Caki2 (cell line): ENCODE results near the gene MAPKAP1. TPM values are rescaled to one million over a fixed set of nuclear protein-coding genes. Genes with fewer than 3 reads are reported as not detected.
A peak's percentile ranks its signal among the peaks of the same experiment; 100 is the strongest.

Experiments used
- DNase-seq: peaks from one replicate; pipeline ENCODE4 v3.0.0-alpha.2; 2015; ENCODE audit warnings: low read depth
- in situ Hi-C: cut with HindIII; loops from 2 replicates; pipeline ENCODE4 v1.10.0; 2016; ENCODE audit warnings: low sequenced_read_pairs, low pct_unique_long_range_greater_than_20kb, mixed read lengths
- total RNA-seq: library from RNA; depleted of rRNA; stranded (reverse); fragments of >200 nt; shearing (Covaris generic); gene quantifications from 2 replicates; pipeline ENCODE4 v1.2.3, GENCODE V29; 2014; ENCODE audit warnings: low replicate concordance

The MAPKAP1 gene
- total RNA-seq, 1 experiment from 2014 or later: 68.7 TPM

- DNase-seq: no peak
- in situ Hi-C loops: no loop called here
Observed at GRCh38 chr9:125494653-125494915, 212.4 kb downstream of the MAPKAP1 start.

GRCh38 chr9:125493881-125494652 is 212.9 kb downstream of the MAPKAP1 start:
- in situ Hi-C loops: no loop called here
- no peak for DNase-seq

- DNase-seq: peak; percentile 50
- in situ Hi-C loops: no loop called here
Observed at GRCh38 chr9:125493384-125493783, 213.6 kb downstream of the MAPKAP1 start.

- no peak for DNase-seq
- in situ Hi-C loops: no loop called here
Observed at GRCh38 chr9:125492719-125493118, 214.3 kb downstream of the MAPKAP1 start.

GRCh38 chr9:125487842-125488241 is 219.2 kb downstream of the MAPKAP1 start:
- in situ Hi-C loops: no loop called here
- DNase-seq: no peak

GRCh38 chr9:125486576-125486975 is 220.4 kb downstream of the MAPKAP1 start:
- no peak for DNase-seq
- in situ Hi-C loops: no loop called here

- DNase-seq: no peak
- in situ Hi-C loops: no loop called here
Observed at GRCh38 chr9:125486152-125486508, 220.9 kb downstream of the MAPKAP1 start.

GRCh38 chr9:125485471-125486151 is 221.4 kb downstream of the MAPKAP1 start:
- in situ Hi-C loops: no loop called here
- no peak for DNase-seq

GRCh38 chr9:125484350-125485282 is 222.4 kb downstream of the MAPKAP1 start:
- DNase-seq: peak; percentile 48
- in situ Hi-C loops: no loop called here

- DNase-seq: no peak
Observed at GRCh38 chr9:125483697-125484096, 223.3 kb downstream of the MAPKAP1 start.

GRCh38 chr9:125479846-125480615 is 227.0 kb downstream of the MAPKAP1 start:
- DNase-seq: no peak
- in situ Hi-C loops: no loop called here

More at GRCh38 chr9:125483697-125484096, 223.3 kb downstream of the MAPKAP1 start:
- in situ Hi-C loops: no loop called here

- DNase-seq: no peak
- in situ Hi-C loops: no loop called here
Observed at GRCh38 chr9:125477089-125477544, 229.9 kb downstream of the MAPKAP1 start.

GRCh38 chr9:125476645-125477044 is 230.4 kb downstream of the MAPKAP1 start:
- no peak for DNase-seq
- in situ Hi-C loops: no loop called here

GRCh38 chr9:125475385-125475784 is 231.6 kb downstream of the MAPKAP1 start:
- in situ Hi-C loops: no loop called here
- DNase-seq: no peak

GRCh38 chr9:125472926-125473701 is 233.9 kb downstream of the MAPKAP1 start:
- in situ Hi-C loops: no loop called here
- DNase-seq: peak; percentile 40

- in situ Hi-C loops: no loop called here
- DNase-seq: no peak
Observed at GRCh38 chr9:125472562-125472925, 234.5 kb downstream of the MAPKAP1 start.

- no peak for DNase-seq
- in situ Hi-C loops: no loop called here
Observed at GRCh38 chr9:125470767-125471580, 236.0 kb downstream of the MAPKAP1 start.
